ENCODE data around the gene COPZ1.
"Not testable (repeated sequence)": the region's sequence is repeated elsewhere in the genome, so short reads cannot be mapped to it uniquely, and the experiment has no call there.

- TF ChIP-seq, protein P1, sequence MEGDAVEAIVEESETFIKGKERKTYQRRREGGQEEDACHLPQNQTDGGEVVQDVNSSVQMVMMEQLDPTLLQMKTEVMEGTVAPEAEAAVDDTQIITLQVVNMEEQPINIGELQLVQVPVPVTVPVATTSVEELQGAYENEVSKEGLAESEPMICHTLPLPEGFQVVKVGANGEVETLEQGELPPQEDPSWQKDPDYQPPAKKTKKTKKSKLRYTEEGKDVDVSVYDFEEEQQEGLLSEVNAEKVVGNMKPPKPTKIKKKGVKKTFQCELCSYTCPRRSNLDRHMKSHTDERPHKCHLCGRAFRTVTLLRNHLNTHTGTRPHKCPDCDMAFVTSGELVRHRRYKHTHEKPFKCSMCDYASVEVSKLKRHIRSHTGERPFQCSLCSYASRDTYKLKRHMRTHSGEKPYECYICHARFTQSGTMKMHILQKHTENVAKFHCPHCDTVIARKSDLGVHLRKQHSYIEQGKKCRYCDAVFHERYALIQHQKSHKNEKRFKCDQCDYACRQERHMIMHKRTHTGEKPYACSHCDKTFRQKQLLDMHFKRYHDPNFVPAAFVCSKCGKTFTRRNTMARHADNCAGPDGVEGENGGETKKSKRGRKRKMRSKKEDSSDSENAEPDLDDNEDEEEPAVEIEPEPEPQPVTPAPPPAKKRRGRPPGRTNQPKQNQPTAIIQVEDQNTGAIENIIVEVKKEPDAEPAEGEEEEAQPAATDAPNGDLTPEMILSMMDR (IDR thresholded peaks at IDR 0.05; ENCODE audit: low read depth, low read length): not testable (repeated sequence)
- TF ChIP-seq EZH2phosphoT487 (IDR thresholded peaks at IDR 0.05; ENCODE audit: low read depth): not testable (repeated sequence)
These were observed 43.7 kb upstream of the COPZ1 start for GRCh38 chr12:54281261-54281638.

Measured in OCI-LY3 (cell line).